GM23248 (cell line): ENCODE data around the gene ASAP2. TPM values are rescaled to one million over a fixed set of nuclear protein-coding genes. Genes with fewer than 3 reads are reported as not detected.
A peak's percentile ranks its signal among the peaks of the same experiment; 100 is the strongest.

ENCODE experiments used
- DNase-seq: peaks from one replicate; pipeline ENCODE4 v3.0.0-alpha.2; 2015
- H2AFZ ChIP-seq: fragments of 200-600 bp; sonication (generic); 2 replicates; pipeline ENCODE4 v1.6.1; 2016; ENCODE audit warnings: antibody characterized with exemption
- H3F3A ChIP-seq: fragments of 200-600 bp; sonication (generic); 2 replicates; pipeline ENCODE4 v1.6.1; 2016; ENCODE audit warnings: mild to moderate bottlenecking, antibody characterized with exemption, mixed run types; ENCODE audit not compliant: insufficient read depth
- H3K27ac ChIP-seq: fragments of 200-600 bp; sonication (generic); 2 replicates; pipeline ENCODE4 v1.5.1; 2016; ENCODE audit warnings: mild to moderate bottlenecking
- H3K27me3 ChIP-seq: fragments of 200-600 bp; sonication (generic); replicated peaks from 2 replicates; pipeline ENCODE4 v1.6.1; 2016; ENCODE audit warnings: mild to moderate bottlenecking; ENCODE audit not compliant: insufficient read depth
- H3K36me3 ChIP-seq: fragments of 200-600 bp; sonication (generic); 2 replicates; pipeline ENCODE4 v1.6.1; 2016; ENCODE audit warnings: low read depth, mild to moderate bottlenecking
- H3K4me1 ChIP-seq: fragments of 200-600 bp; sonication (generic); 2 replicates; pipeline ENCODE4 v1.6.1; 2016; ENCODE audit warnings: mild to moderate bottlenecking; ENCODE audit not compliant: insufficient read depth
- H3K4me2 ChIP-seq: fragments of 200-600 bp; sonication (generic); one replicate; pipeline ENCODE4 v1.6.1; 2016; ENCODE audit warnings: mild to moderate bottlenecking; ENCODE audit not compliant: unreplicated experiment
- H3K4me3 ChIP-seq: fragments of 200-600 bp; sonication (generic); 2 replicates; pipeline ENCODE4 v1.5.1; 2016; ENCODE audit warnings: mild to moderate bottlenecking
- H3K79me2 ChIP-seq: fragments of 200-600 bp; sonication (generic); 2 replicates; pipeline ENCODE4 v1.6.1; 2016; ENCODE audit warnings: mild to moderate bottlenecking; ENCODE audit not compliant: insufficient read depth
- H3K9ac ChIP-seq: fragments of 200-600 bp; sonication (generic); 2 replicates; pipeline ENCODE4 v1.6.1; 2016; ENCODE audit warnings: mild to moderate bottlenecking
- H3K9me2 ChIP-seq: fragments of 200-600 bp; sonication (generic); 2 replicates; pipeline ENCODE4 v1.6.1; 2016; ENCODE audit warnings: mixed run types, mild to moderate bottlenecking, moderate library complexity; ENCODE audit not compliant: insufficient read depth
- H3K9me3 ChIP-seq: fragments of 200-600 bp; sonication (generic); one replicate; pipeline ENCODE4 v1.6.1; 2017; ENCODE audit warnings: low read depth
- H4K20me1 ChIP-seq: fragments of 200-600 bp; sonication (generic); 2 replicates; pipeline ENCODE4 v1.6.0; 2016; ENCODE audit not compliant: insufficient read depth
- EZH2 ChIP-seq: fragments of 200-600 bp; sonication (generic); IDR thresholded peaks from 2 replicates; pipeline ENCODE4 v1.6.1; 2018; ENCODE audit warnings: antibody characterized with exemption, mild to moderate bottlenecking; ENCODE audit not compliant: insufficient read depth, poor library complexity, severe bottlenecking
- EZH2phosphoT487 ChIP-seq: fragments of 200-600 bp; sonication (generic); IDR thresholded peaks from 2 replicates; pipeline ENCODE4 v1.6.1; 2018; ENCODE audit warnings: antibody characterized with exemption, moderate library complexity, mild to moderate bottlenecking, low read depth; ENCODE audit not compliant: insufficient read depth
- WGBS, 2 experiments: methylation state at CpG; one replicate each; pipeline ENCODE4 v1.1.6; 2015 to 2017; ENCODE audit warnings: low lambda C conversion rate in 2 of 2, low coverage in 1 of 2; ENCODE audit errors: missing lambda C conversion rate in 2 of 2; 5-methylcytosine and 5-hydroxymethylcytosine counted together
- in situ Hi-C: fragments of 300-500 bp; cut with MboI; formaldehyde crosslinking; loops from 2 replicates; pipeline ENCODE4 v1.15.0; 2020
- polyA plus RNA-seq: library from polyadenylated mRNA; unstranded; fragments of >200 nt; fragmentation: Nextera tagmentation; extraction: Ambion mirVana; gene quantifications from 2 replicates; pipeline ENCODE4 v1.2.1, GENCODE V29; 2016
- total RNA-seq: library from RNA; depleted of rRNA; stranded (reverse); fragments of >200 nt; shearing (Covaris generic); gene quantifications from 2 replicates; pipeline ENCODE4 v1.2.3, GENCODE V29; 2014

Gene ASAP2
- total and polyA plus RNA-seq, 2 experiments from 2014 or later = 8.8 to 49.6 TPM

GRCh38 chr2:9332136-9332852 lies 125.7 kb downstream of the ASAP2 start:
- Histone ChIP-seq H3K79me2 (peaks cover 65% of the 10 kb centered on the region), H3K36me3 (peaks cover 56% of the 10 kb centered on the region), H3K9me3 (no peaks in the 10 kb centered on the region), H3K9me2 (no peaks in the 10 kb centered on the region), H2AFZ (no peak overlapping the region), H4K20me1 (no peaks in the 10 kb centered on the region), H3K4me1 (peaks cover 13% of the 10 kb centered on the region), H3F3A (peaks cover 48% of the 10 kb centered on the region), H3K27me3 (no peaks in the 10 kb centered on the region), H3K27ac (no peak overlapping the region), H3K4me2 (no peak overlapping the region), H3K4me3 (no peak overlapping the region), H3K9ac (no peak overlapping the region)
- in situ Hi-C loops = loop anchor here (10.0 kb wide), 1 partner anchor 127 kb away; the partner anchor contains the start of gene ASAP2
- WGBS, 2 experiments = 93 to 96% methylated on average over 13 of the region's 13 CpGs
- DNase-seq = no peak
- TF ChIP-seq EZH2 (no peak), EZH2phosphoT487 (no peak)

GRCh38 chr2:9332853-9333245 lies 126.2 kb downstream of the ASAP2 start:
- no peaks in the 10 kb centered on the region for H3K27me3 ChIP-seq
- H3K4me2 ChIP-seq = no peak overlapping the region
- in situ Hi-C loops = loop anchor here (10.0 kb wide), 1 partner anchor 128 kb away; the partner anchor contains the start of gene ASAP2
- no peak for DNase-seq
- H3K36me3 ChIP-seq = peaks cover 54% of the 10 kb centered on the region
- TF ChIP-seq EZH2 = no peak
- no peak for TF ChIP-seq EZH2phosphoT487
- no peak overlapping the region for H3K9ac ChIP-seq
- H3K4me1 ChIP-seq = peaks cover 14% of the 10 kb centered on the region
- peaks cover 61% of the 10 kb centered on the region for H3K79me2 ChIP-seq
- no peak overlapping the region for H3K4me3 ChIP-seq
- WGBS, 2 experiments = 94 to 95% methylated on average over 6 of the region's 6 CpGs
- no peaks in the 10 kb centered on the region for H4K20me1 ChIP-seq
- H3K9me2 ChIP-seq = no peaks in the 10 kb centered on the region
- no peaks in the 10 kb centered on the region for H3K9me3 ChIP-seq
- H3K27ac ChIP-seq = no peak overlapping the region
- peaks cover 48% of the 10 kb centered on the region for H3F3A ChIP-seq
- H2AFZ ChIP-seq = no peak overlapping the region

- no peaks in the 10 kb centered on the region for H3K9me2 ChIP-seq
- peaks cover 45% of the 10 kb centered on the region for H3K36me3 ChIP-seq
- peaks cover 15% of the 10 kb centered on the region for H3K4me1 ChIP-seq
- no peak for TF ChIP-seq EZH2
- no peak for TF ChIP-seq EZH2phosphoT487
- no peak overlapping the region for H3K9ac ChIP-seq
- in situ Hi-C loops = loop anchor here (10.0 kb wide), 1 partner anchor 129 kb away; the partner anchor contains the start of gene ASAP2
- H3K27ac ChIP-seq = peak overlapping the region; percentile 30
- H4K20me1 ChIP-seq = no peaks in the 10 kb centered on the region
- H3F3A ChIP-seq = peaks cover 53% of the 10 kb centered on the region
- DNase-seq = peak; percentile 92
- no peak overlapping the region for H3K4me2 ChIP-seq
- H3K27me3 ChIP-seq = no peaks in the 10 kb centered on the region
- no peaks in the 10 kb centered on the region for H3K9me3 ChIP-seq
- H3K4me3 ChIP-seq = no peak overlapping the region
- peaks cover 61% of the 10 kb centered on the region for H3K79me2 ChIP-seq
- WGBS, 2 experiments = 46 to 52% methylated on average over 6 to 7 of the region's 7 CpGs
- H2AFZ ChIP-seq = no peak overlapping the region
Observed at GRCh38 chr2:9333591-9334171, 127.1 kb downstream of the ASAP2 start.

GRCh38 chr2:9334761-9335160 lies 128.1 kb downstream of the ASAP2 start:
- H4K20me1 ChIP-seq = no peaks in the 10 kb centered on the region
- H3K27ac ChIP-seq = no peak overlapping the region
- in situ Hi-C loops = loop anchor here (10.0 kb wide), 1 partner anchor 130 kb away; the partner anchor contains the start of gene ASAP2
- no peaks in the 10 kb centered on the region for H3K9me3 ChIP-seq
- H3K4me3 ChIP-seq = no peak overlapping the region
- no peak overlapping the region for H3K4me2 ChIP-seq
- H3K36me3 ChIP-seq = peaks cover 38% of the 10 kb centered on the region
- DNase-seq = no peak
- no peak overlapping the region for H2AFZ ChIP-seq
- H3K79me2 ChIP-seq = peaks cover 60% of the 10 kb centered on the region
- H3F3A ChIP-seq = peaks cover 50% of the 10 kb centered on the region
- WGBS, 2 experiments = 95 to 96% methylated on average over 14 of the region's 14 CpGs
- TF ChIP-seq EZH2phosphoT487 = no peak
- TF ChIP-seq EZH2 = no peak
- no peak overlapping the region for H3K9ac ChIP-seq
- H3K4me1 ChIP-seq = peaks cover 15% of the 10 kb centered on the region
- H3K9me2 ChIP-seq = no peaks in the 10 kb centered on the region
- no peaks in the 10 kb centered on the region for H3K27me3 ChIP-seq
